OCI-LY7 (cell line): Measurements from ENCODE around the gene PCDHB2. TPM values are rescaled to one million over a fixed set of nuclear protein-coding genes. Genes with fewer than 3 reads are reported as not detected.
"Not testable (repeated sequence)": the region's sequence is repeated elsewhere in the genome, so short reads cannot be mapped to it uniquely, and the experiment has no call there.

Experiments used
- BruUV-seq: library from RNA; stranded (reverse); fragments of 400-500 nt; replicated peaks from 2 replicates; lab custom pipeline; 2021; lab: Mats Ljungman, UMichigan
- CTCF ChIA-PET: fragments of 300-600 bp; sonication (Branson Sonifier 250); formaldehyde crosslinking; loops from one replicate; lab custom pipeline; 2022; ENCODE audit warnings: antibody characterized with exemption; ENCODE audit not compliant: unreplicated experiment; lab: Charles Lee
- POLR2A ChIA-PET: fragments of 300-600 bp; sonication (Branson Sonifier 250); formaldehyde crosslinking; loops from one replicate; lab custom pipeline; 2022; ENCODE audit warnings: antibody characterized with exemption; lab: Charles Lee
- DNase-seq: peaks from one replicate; pipeline ENCODE4 v3.0.0-alpha.2; 2015; ENCODE audit warnings: low spot score
- H2AFZ ChIP-seq: fragments of 200-600 bp; sonication (generic), shearing (Covaris generic); 2 replicates; pipeline ENCODE4 v1.6.1; 2014; ENCODE audit warnings: mild to moderate bottlenecking, antibody characterized with exemption, low read length, moderate library complexity
- H3K27ac ChIP-seq: fragments of 200-600 bp; sonication (generic); 2 replicates; pipeline ENCODE4 v1.5.1; 2014; ENCODE audit warnings: mixed run types, low read depth, mild to moderate bottlenecking, moderate library complexity, low read length, inconsistent platforms; ENCODE audit not compliant: poor library complexity, severe bottlenecking
- H3K36me3 ChIP-seq: fragments of 200-600 bp; sonication (generic); 2 replicates; pipeline ENCODE4 v1.6.1; 2014; ENCODE audit warnings: mild to moderate bottlenecking, antibody characterized with exemption, low read length, moderate library complexity, mixed read lengths; ENCODE audit not compliant: insufficient read depth
- H3K4me1 ChIP-seq: fragments of 200-600 bp; sonication (generic); 2 replicates; pipeline ENCODE4 v1.5.1; 2014; ENCODE audit warnings: mild to moderate bottlenecking, low read length; ENCODE audit not compliant: insufficient read depth, poor library complexity, severe bottlenecking
- H3K4me2 ChIP-seq: fragments of 200-600 bp; sonication (generic); 2 replicates; pipeline ENCODE4 v1.6.1; 2014; ENCODE audit warnings: mild to moderate bottlenecking, low read length
- H3K4me3 ChIP-seq: fragments of 200-600 bp; sonication (generic); 2 replicates; pipeline ENCODE4 v1.5.1; 2014; ENCODE audit warnings: mild to moderate bottlenecking, low read depth, low read length; ENCODE audit not compliant: poor library complexity, severe bottlenecking
- H3K79me2 ChIP-seq: fragments of 200-600 bp; sonication (generic); 2 replicates; pipeline ENCODE4 v1.6.1; 2016; ENCODE audit warnings: low read depth, mild to moderate bottlenecking, low read length, moderate library complexity, mixed read lengths; ENCODE audit not compliant: insufficient read depth
- H3K9me2 ChIP-seq: fragments of 200-600 bp; sonication (generic); 2 replicates; pipeline ENCODE4 v1.6.1; 2016; ENCODE audit warnings: mild to moderate bottlenecking, low read length, mixed read lengths; ENCODE audit not compliant: insufficient read depth
- H3K9me3 ChIP-seq: fragments of 200-600 bp; sonication (generic); 2 replicates; pipeline ENCODE4 v1.6.1; 2014; ENCODE audit warnings: mild to moderate bottlenecking, mixed run types, low read length, mixed read lengths
- H4K20me1 ChIP-seq: fragments of 200-600 bp; sonication (generic); 2 replicates; pipeline ENCODE4 v1.6.1; 2014; ENCODE audit warnings: mild to moderate bottlenecking, antibody characterized with exemption, low read length, moderate library complexity, mixed read lengths; ENCODE audit not compliant: insufficient read depth
- EZH2phosphoT487 ChIP-seq: fragments of 200-600 bp; sonication (generic); IDR thresholded peaks from 2 replicates; pipeline ENCODE4 v1.6.1; 2018; ENCODE audit warnings: low read depth, borderline replicate concordance, mild to moderate bottlenecking, mixed run types, antibody characterized with exemption, low read length, moderate library complexity, mixed read lengths
- intact Hi-C: fragments of 100-400 bp; cut with micrococcal nuclease; formaldehyde crosslinking; loops from one replicate; pipeline ENCODE4 v1.10.0; 2022; ENCODE audit not compliant: unreplicated experiment
- total RNA-seq, 2 experiments: library from RNA; depleted of rRNA in 1 of 2; stranded (reverse); fragments of >200 nt in 1 of 2; shearing (Covaris generic) in 1 of 2; gene quantifications; 2 replicates each; pipeline ENCODE4 v1.2.3, GENCODE V29; 2014 to 2022
- TF ChIP-seq, protein P1 (sequence below): fragments of 200-600 bp; sonication (generic); conservative IDR thresholded peaks from 2 replicates; pipeline ENCODE4 v1.5.1; 2014; ENCODE audit warnings: mild to moderate bottlenecking, antibody characterized with exemption, low read length, moderate library complexity, mixed read lengths

Gene PCDHB2
- total RNA-seq, 2 experiments from 2014 or later, result not detected

DNA sequence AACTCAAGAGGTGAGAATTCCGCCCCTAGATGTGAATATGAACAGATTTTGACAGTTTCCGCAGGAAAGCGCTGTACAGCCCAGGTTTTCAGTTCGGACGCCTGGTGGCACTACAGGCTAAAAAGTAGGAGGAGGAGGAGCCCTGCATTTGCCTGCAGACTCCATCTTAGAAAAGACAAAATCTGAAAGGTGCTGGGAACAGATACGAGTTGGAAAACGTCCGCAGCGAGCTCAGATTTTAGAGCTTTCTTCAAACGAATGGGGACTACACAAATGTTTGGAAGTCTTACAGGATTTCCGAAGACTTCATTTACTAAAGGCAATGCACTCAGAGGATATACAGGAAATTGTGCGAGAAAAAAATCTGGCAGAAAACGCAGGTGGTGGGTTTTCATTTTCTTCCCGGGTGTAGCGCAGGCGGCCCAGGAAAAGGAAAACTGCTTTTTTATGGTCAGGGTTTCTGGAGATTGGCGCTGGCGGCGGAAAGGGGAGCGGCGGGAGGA, 9.9 kb upstream of the PCDHB2 start:
- intact Hi-C loops, result no loop called here
- H3K4me3 ChIP-seq, result no peak overlapping the region
- no peak overlapping the region for H3K4me2 ChIP-seq
- no peaks in the 10 kb centered on the region for H3K9me3 ChIP-seq
- no peak overlapping the region for H2AFZ ChIP-seq
- CTCF ChIA-PET, result no interaction called here
- H3K9me2 ChIP-seq, result no peaks in the 10 kb centered on the region
- no peak overlapping the region for H3K27ac ChIP-seq
- no TSS peak for BruUV-seq
- no peaks in the 10 kb centered on the region for H3K79me2 ChIP-seq
- TF ChIP-seq, protein P1, sequence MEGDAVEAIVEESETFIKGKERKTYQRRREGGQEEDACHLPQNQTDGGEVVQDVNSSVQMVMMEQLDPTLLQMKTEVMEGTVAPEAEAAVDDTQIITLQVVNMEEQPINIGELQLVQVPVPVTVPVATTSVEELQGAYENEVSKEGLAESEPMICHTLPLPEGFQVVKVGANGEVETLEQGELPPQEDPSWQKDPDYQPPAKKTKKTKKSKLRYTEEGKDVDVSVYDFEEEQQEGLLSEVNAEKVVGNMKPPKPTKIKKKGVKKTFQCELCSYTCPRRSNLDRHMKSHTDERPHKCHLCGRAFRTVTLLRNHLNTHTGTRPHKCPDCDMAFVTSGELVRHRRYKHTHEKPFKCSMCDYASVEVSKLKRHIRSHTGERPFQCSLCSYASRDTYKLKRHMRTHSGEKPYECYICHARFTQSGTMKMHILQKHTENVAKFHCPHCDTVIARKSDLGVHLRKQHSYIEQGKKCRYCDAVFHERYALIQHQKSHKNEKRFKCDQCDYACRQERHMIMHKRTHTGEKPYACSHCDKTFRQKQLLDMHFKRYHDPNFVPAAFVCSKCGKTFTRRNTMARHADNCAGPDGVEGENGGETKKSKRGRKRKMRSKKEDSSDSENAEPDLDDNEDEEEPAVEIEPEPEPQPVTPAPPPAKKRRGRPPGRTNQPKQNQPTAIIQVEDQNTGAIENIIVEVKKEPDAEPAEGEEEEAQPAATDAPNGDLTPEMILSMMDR, result no peak
- TF ChIP-seq EZH2phosphoT487, result no peak
- no peaks in the 10 kb centered on the region for H4K20me1 ChIP-seq
- no peak for DNase-seq
- POLR2A ChIA-PET, result no interaction called here
- no peaks in the 10 kb centered on the region for H3K36me3 ChIP-seq
- H3K4me1 ChIP-seq, result no peaks in the 10 kb centered on the region

GRCh38 chr5:141095263-141095641, 837 bp downstream of the PCDHB2 start:
- intact Hi-C loops, result no loop called here
- no peak overlapping the region for H3K4me2 ChIP-seq
- H3K79me2 ChIP-seq, result no peaks in the 10 kb centered on the region
- ChIA-PET POLR2A (no interaction called here), CTCF (no interaction called here)
- BruUV-seq, result no TSS peak
- no peaks in the 10 kb centered on the region for H3K9me3 ChIP-seq
- no peak for DNase-seq
- H4K20me1 ChIP-seq, result no peaks in the 10 kb centered on the region
- no peak overlapping the region for H3K27ac ChIP-seq
- no peak overlapping the region for H2AFZ ChIP-seq
- TF ChIP-seq EZH2phosphoT487, result no peak
- TF ChIP-seq, protein P1, result no peak
- H3K36me3 ChIP-seq, result no peaks in the 10 kb centered on the region
- H3K4me1 ChIP-seq, result no peaks in the 10 kb centered on the region
- no peak overlapping the region for H3K4me3 ChIP-seq
- H3K9me2 ChIP-seq, result no peaks in the 10 kb centered on the region

- H3K36me3 ChIP-seq, intact Hi-C loops, H3K4me2 ChIP-seq, POLR2A ChIA-PET, H3K9me2 ChIP-seq, H3K9me3 ChIP-seq, H3K79me2 ChIP-seq, BruUV-seq, DNase-seq, H4K20me1 ChIP-seq, H3K4me1 ChIP-seq, H3K27ac ChIP-seq, CTCF ChIA-PET, H2AFZ ChIP-seq, H3K4me3 ChIP-seq: not testable (repeated sequence)
These were observed 1.8 kb downstream of the PCDHB2 start for GRCh38 chr5:141096181-141096580.

DNA sequence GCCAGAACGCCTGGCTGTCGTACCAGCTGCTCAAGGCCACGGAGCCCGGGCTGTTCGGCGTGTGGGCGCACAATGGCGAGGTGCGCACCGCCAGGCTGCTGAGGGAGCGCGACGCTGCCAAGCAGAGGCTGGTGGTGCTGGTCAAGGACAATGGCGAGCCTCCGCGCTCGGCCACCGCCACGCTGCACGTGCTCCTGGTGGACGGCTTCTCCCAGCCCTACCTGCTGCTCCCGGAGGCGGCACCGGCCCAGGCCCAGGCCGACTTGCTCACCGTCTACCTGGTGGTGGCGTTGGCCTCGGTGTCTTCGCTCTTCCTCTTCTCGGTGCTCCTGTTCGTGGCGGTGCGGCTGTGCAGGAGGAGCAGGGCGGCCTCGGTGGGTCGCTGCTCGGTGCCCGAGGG, 2.2 kb downstream of the PCDHB2 start:
- H3K36me3 ChIP-seq, H2AFZ ChIP-seq, H3K4me3 ChIP-seq, H3K9me2 ChIP-seq, H3K4me2 ChIP-seq, H3K9me3 ChIP-seq, BruUV-seq, H3K27ac ChIP-seq, POLR2A ChIA-PET, H3K79me2 ChIP-seq, CTCF ChIA-PET, intact Hi-C loops, DNase-seq, H4K20me1 ChIP-seq, H3K4me1 ChIP-seq: not testable (repeated sequence)
